ENCODE results near the gene DECR2. TPM values are rescaled to one million over a fixed set of nuclear protein-coding genes. Genes with fewer than 3 reads are reported as not detected.

The DECR2 gene
- polyA plus RNA-seq, 3 donors: 5.7 to 12.8 (median 8.7) TPM

- DNase-seq: no peak
- Mint-ChIP-seq H3K9me3 (no peaks in the 10 kb centered on the region), H3K4me1 (peaks cover 15% of the 10 kb centered on the region), H3K36me3 (peaks cover 30 to 62% of the 10 kb centered on the region in 2 donors), H3K27me3 (ENCODE audit: low read depth in 3 of 3) (peaks cover 0 to 6% (median 4%) of the 10 kb centered on the region in 3 donors), H3K4me3 (no peak overlapping the region), H3K27ac (no peak overlapping the region)
- no peaks in the 10 kb centered on the region for H3K27me3 ChIP-seq (ENCODE audit: control insufficient read depth in 2 of 2, insufficient read depth in 2 of 2, low read length in 2 of 2)
- H3K4me1 ChIP-seq (ENCODE audit: control insufficient read depth in 1 of 2, insufficient read depth in 2 of 2, low read length in 2 of 2): peaks cover 17 to 20% of the 10 kb centered on the region in 2 donors
- no peak overlapping the region for H2AFZ ChIP-seq (ENCODE audit: insufficient read depth, low read depth, low read length, poor library complexity, severe bottlenecking)
- H3K79me2 ChIP-seq (ENCODE audit: insufficient read depth, low read length): peaks cover 7% of the 10 kb centered on the region
- H3K9ac ChIP-seq (ENCODE audit: insufficient read depth, low read length, poor library complexity, severe bottlenecking): no peak overlapping the region
- H3K4me3 ChIP-seq (replicated peaks in 1 of 3; ENCODE audit: low read depth in 2 of 3, low read length in 3 of 3): no peak overlapping the region
- H3K9me3 ChIP-seq (replicated peaks in 1 of 2; ENCODE audit: control insufficient read depth in 1 of 2, insufficient read depth in 1 of 2, low read length in 2 of 2): no peaks in the 10 kb centered on the region
- WGBS (ENCODE audit: insufficient coverage): 96% methylated on average over 27 of the region's 44 CpGs
- H4K20me1 ChIP-seq (ENCODE audit: insufficient read depth, low read length): peaks cover 10% of the 10 kb centered on the region
- intact Hi-C loops (cut with micrococcal nuclease): no loop called here
- peaks cover 55 to 65% of the 10 kb centered on the region in 2 donors for H3K36me3 ChIP-seq (replicated peaks in 1 of 2; ENCODE audit: control insufficient read depth in 1 of 2, insufficient read depth in 2 of 2, low read length in 2 of 2)
- H3K4me2 ChIP-seq (replicated peaks; ENCODE audit: extremely low read depth, low read length, poor library complexity, severe bottlenecking): no peak overlapping the region
- no peak overlapping the region for H3K27ac ChIP-seq (ENCODE audit: low read depth in 1 of 2, low read length in 2 of 2)
- no peak for TF ChIP-seq CTCF (IDR thresholded peaks at IDR 0.05)
Measured at GRCh38 chr16:373848-374615, 27.7 kb upstream of the DECR2 start.

- H3K4me2 ChIP-seq (replicated peaks; ENCODE audit: extremely low read depth, low read length, poor library complexity, severe bottlenecking): no peak overlapping the region
- H3K27me3 ChIP-seq (ENCODE audit: control insufficient read depth in 2 of 2, insufficient read depth in 2 of 2, low read length in 2 of 2): no peaks in the 10 kb centered on the region
- H4K20me1 ChIP-seq (ENCODE audit: insufficient read depth, low read length): peaks cover 15% of the 10 kb centered on the region
- H3K9ac ChIP-seq (ENCODE audit: insufficient read depth, low read length, poor library complexity, severe bottlenecking): no peak overlapping the region
- Mint-ChIP-seq H3K9me3 (no peaks in the 10 kb centered on the region), H3K27me3 (ENCODE audit: low read depth in 3 of 3) (peaks cover 0 to 5% (median 4%) of the 10 kb centered on the region in 3 donors), H3K4me1 (peaks cover 11% of the 10 kb centered on the region), H3K4me3 (no peak overlapping the region), H3K27ac (no peak overlapping the region), H3K36me3 (peaks cover 29 to 59% of the 10 kb centered on the region in 2 donors)
- no peak for TF ChIP-seq CTCF (IDR thresholded peaks at IDR 0.05)
- H3K4me1 ChIP-seq (ENCODE audit: control insufficient read depth in 1 of 2, insufficient read depth in 2 of 2, low read length in 2 of 2): peaks cover 13 to 16% of the 10 kb centered on the region in 2 donors
- WGBS (ENCODE audit: insufficient coverage): 98% methylated on average over 9 of the region's 9 CpGs
- no peak overlapping the region for H2AFZ ChIP-seq (ENCODE audit: insufficient read depth, low read depth, low read length, poor library complexity, severe bottlenecking)
- no peak for DNase-seq
- H3K27ac ChIP-seq (ENCODE audit: low read depth in 1 of 2, low read length in 2 of 2): no peak overlapping the region
- intact Hi-C loops (cut with micrococcal nuclease): no loop called here
- no peaks in the 10 kb centered on the region for H3K9me3 ChIP-seq (replicated peaks in 1 of 2; ENCODE audit: control insufficient read depth in 1 of 2, insufficient read depth in 1 of 2, low read length in 2 of 2)
- peaks cover 53 to 65% of the 10 kb centered on the region in 2 donors for H3K36me3 ChIP-seq (replicated peaks in 1 of 2; ENCODE audit: control insufficient read depth in 1 of 2, insufficient read depth in 2 of 2, low read length in 2 of 2)
- no peak overlapping the region for H3K4me3 ChIP-seq (replicated peaks in 1 of 3; ENCODE audit: low read depth in 2 of 3, low read length in 3 of 3)
- peaks cover 12% of the 10 kb centered on the region for H3K79me2 ChIP-seq (ENCODE audit: insufficient read depth, low read length)
Measured at GRCh38 chr16:374616-374926, 27.1 kb upstream of the DECR2 start.
